A549 (cell line): ENCODE measurements around the gene TWIST2. TPM values are rescaled to one million over a fixed set of nuclear protein-coding genes. Genes with fewer than 3 reads are reported as not detected.

Experiments used
- ATAC-seq, 2 experiments: fragments of 200-7000 bp in 1 of 2; fragments of >200 bp in 1 of 2; cut with Nextera tagmentation in 1 of 2; cut with Tn5 transposase in 1 of 2; 3 replicates each; pipeline versions ENCODE4 v1.8.0 to v1.9.1; 2018 to 2020; ENCODE audit warnings: mild to moderate bottlenecking in 1 of 2, moderate library complexity in 1 of 2
- CTCF ChIA-PET: fragments of 300-600 bp; sonication (Branson Sonifier 250); formaldehyde crosslinking; extraction: SDS; loops from one replicate; lab custom pipeline; 2021; ENCODE audit warnings: antibody characterized with exemption, inconsistent platforms; lab: Yijun Ruan, JAX
- POLR2A ChIA-PET: fragments of 350-600 bp; formaldehyde crosslinking; extraction: SDS; loops from one replicate; lab custom pipeline; 2021; ENCODE audit warnings: antibody characterized with exemption, inconsistent platforms; lab: Yijun Ruan, JAX
- DNase-seq, 2 experiments: peaks; one replicate each; pipeline versions ENCODE4 v3.0.0 to v3.0.0-alpha.2; 2011 to 2016; ENCODE audit warnings: low read depth in 1 of 2, low spot score in 1 of 2
- FAIRE-seq: peaks from 2 replicates; lab custom pipeline; 2011; peaks lifted over from hg19 to GRCh38; lab: Jason Lieb, UNC
- H3K27ac ChIP-seq, 2 experiments: fragments of >200 bp; sonication (Bioruptor Twin); formaldehyde crosslinking; 3 replicates each; pipeline ENCODE4 v1.5.1; 2016 to 2017
- H3K4me1 ChIP-seq: fragments of >200 bp; sonication (Bioruptor Twin); formaldehyde crosslinking; 3 replicates; pipeline ENCODE4 v1.6.1; 2016
- H3K4me2 ChIP-seq: fragments of >200 bp; sonication (Bioruptor Twin); formaldehyde crosslinking; 3 replicates; pipeline ENCODE4 v1.6.1; 2016
- H3K4me3 ChIP-seq: fragments of >200 bp; sonication (Bioruptor Twin); formaldehyde crosslinking; 3 replicates; pipeline ENCODE4 v1.5.1; 2016
- H3K9me3 ChIP-seq: fragments of >200 bp; sonication (Bioruptor Twin); formaldehyde crosslinking; 3 replicates; pipeline ENCODE4 v1.6.1; 2016
- CBX2 ChIP-seq: fragments of 200-600 bp; sonication (generic); IDR thresholded peaks from 2 replicates; pipeline ENCODE4 v1.6.1; 2016; ENCODE audit warnings: low read depth, mild to moderate bottlenecking, borderline replicate concordance
- CHD4 ChIP-seq: fragments of 200-600 bp; sonication (generic); IDR thresholded peaks from 2 replicates; pipeline ENCODE4 v1.6.1; 2016; ENCODE audit warnings: antibody characterized with exemption, mild to moderate bottlenecking, borderline replicate concordance
- E2F6 ChIP-seq: IDR thresholded peaks from 2 replicates; pipeline ENCODE4 v1.6.1; 2012; ENCODE audit warnings: low read depth, borderline replicate concordance
- ESRRA ChIP-seq: fragments of 150-350 bp; IDR thresholded peaks from 2 replicates; pipeline ENCODE4 v1.6.1; 2014; ENCODE audit warnings: mild to moderate bottlenecking, low read length, borderline replicate concordance
- FOSB ChIP-seq: fragments of 250-450 bp; sonication (Bioruptor Pico); IDR thresholded peaks from 2 replicates; pipeline ENCODE4 v1.5.0; 2020; ENCODE audit warnings: mild to moderate bottlenecking, moderate library complexity
- FOXS1 ChIP-seq: fragments of 250-450 bp; sonication (Bioruptor Pico); IDR thresholded peaks from 2 replicates; pipeline ENCODE4 v1.5.0; 2020; ENCODE audit warnings: mild to moderate bottlenecking, moderate library complexity
- HDAC2 ChIP-seq: fragments of 200-600 bp; sonication (generic); IDR thresholded peaks from 2 replicates; pipeline ENCODE4 v1.6.1; 2016
- HEYL ChIP-seq: fragments of 250-450 bp; sonication (Bioruptor Pico); IDR thresholded peaks from 2 replicates; pipeline ENCODE4 v1.8.0; 2021; ENCODE audit warnings: mild to moderate bottlenecking, moderate library complexity
- HOXA7 ChIP-seq: fragments of 250-450 bp; sonication (Bioruptor Pico); IDR thresholded peaks from 2 replicates; pipeline ENCODE4 v1.5.0; 2020; ENCODE audit warnings: mild to moderate bottlenecking, moderate library complexity
- HOXB5 ChIP-seq: fragments of 250-450 bp; sonication (Bioruptor Pico); IDR thresholded peaks from 2 replicates; pipeline ENCODE4 v1.5.0; 2020; ENCODE audit warnings: mild to moderate bottlenecking, moderate library complexity
- JUN ChIP-seq, 2 experiments: fragments of >200 bp; sonication (Bioruptor Twin); formaldehyde crosslinking; IDR thresholded peaks; 2 replicates in 1 of 2; 3 replicates in 1 of 2; pipeline ENCODE4 v1.6.1; 2016 to 2017
- MAFK ChIP-seq: fragments of 450-650 bp; IDR thresholded peaks from 2 replicates; pipeline ENCODE4 v1.6.1; 2014; ENCODE audit not compliant: partially characterized antibody
- PBX3 ChIP-seq: IDR thresholded peaks from 2 replicates; pipeline ENCODE4 v1.6.1; 2012
- POLR2A ChIP-seq: IDR thresholded peaks from 2 replicates; pipeline ENCODE4 v1.6.1; 2012; ENCODE audit warnings: mild to moderate bottlenecking, low read length
- POLR2AphosphoS2 ChIP-seq: conservative IDR thresholded peaks from 2 replicates; pipeline ENCODE4 v1.6.1; 2012; ENCODE audit warnings: low read length, improper control_type of control experiment, inconsistent platforms
- REST ChIP-seq: fragments of 200-600 bp; sonication (generic); IDR thresholded peaks from 2 replicates; pipeline ENCODE4 v1.6.1; 2016; ENCODE audit warnings: antibody characterized with exemption, mild to moderate bottlenecking, moderate library complexity
- RFX5 ChIP-seq: fragments of 450-650 bp; IDR thresholded peaks from 2 replicates; pipeline ENCODE4 v1.7.1; 2014; ENCODE audit warnings: antibody characterized with exemption, mild to moderate bottlenecking, moderate library complexity
- TP53 ChIP-seq: fragments of 250-450 bp; sonication (Bioruptor Pico); IDR thresholded peaks from 2 replicates; pipeline ENCODE4 v1.5.0; 2021; ENCODE audit warnings: mild to moderate bottlenecking, moderate library complexity
- ZNF302 ChIP-seq: fragments of 250-450 bp; sonication (Bioruptor Pico); IDR thresholded peaks from 2 replicates; pipeline ENCODE4 v1.9.0; 2021; ENCODE audit warnings: inconsistent platforms, mild to moderate bottlenecking, moderate library complexity
- WGBS: methylation state at CpG from one replicate; pipeline ENCODE4 v1.1.6; 2017; ENCODE audit errors: missing lambda C conversion rate; 5-methylcytosine and 5-hydroxymethylcytosine counted together
- polyA plus RNA-seq, 4 experiments: library from polyadenylated mRNA; depleted of rRNA in 3 of 4; stranded (reverse); fragments of >200 nt; fragmentation: RNase III in 1 of 4; extraction: RNeasy Plus Mini Kit Qiagen cat#74134 plus additional on column Dnase treatment in 1 of 4; gene quantifications; 2 replicates in 3 of 4; 3 replicates in 1 of 4; pipeline ENCODE4 v1.2.3, GENCODE V29; 2011 to 2017

TWIST2 gene
- polyA plus RNA-seq, 2 of the 4 experiments (the other 2 are of a cell fraction) = 7.1 to 8.2 TPM

GRCh38 chr2:238939074-238939473, 91.2 kb downstream of the TWIST2 start:
- DNase-seq (no peak), ATAC-seq (no peak), FAIRE-seq (no peak)
- POLR2A ChIA-PET = no interaction called here
- H3K4me1 ChIP-seq = no peaks in the 10 kb centered on the region
- no peak overlapping the region for H3K4me3 ChIP-seq
- H3K27ac ChIP-seq = no peak overlapping the region
- CTCF ChIA-PET = interaction anchor here (1.1 kb wide), 1 partner anchor 15 kb away, joined by 3 read pairs; no protein-coding TSS in a partner anchor
- peaks cover 10% of the 10 kb centered on the region for H3K9me3 ChIP-seq
- no peak overlapping the region for H3K4me2 ChIP-seq
- no peak for TF ChIP-seq ESRRA
- TF ChIP-seq CHD4 = no peak
- no peak for TF ChIP-seq PBX3
- TF ChIP-seq E2F6 = no peak
- TF ChIP-seq HEYL (CRISPR knock-in tag) = no peak
- no peak for TF ChIP-seq TP53 (CRISPR knock-in tag)
- TF ChIP-seq HDAC2 = no peak
- TF ChIP-seq JUN (IDR thresholded peaks at IDR 0.05) = no peak
- TF ChIP-seq FOXS1 (CRISPR knock-in tag) = no peak
- no peak for TF ChIP-seq POLR2A
- TF ChIP-seq POLR2AphosphoS2 = no peak
- no peak for TF ChIP-seq CBX2
- no peak for TF ChIP-seq ZNF302
- no peak for TF ChIP-seq RFX5
- TF ChIP-seq REST = no peak
- TF ChIP-seq MAFK = no peak
- TF ChIP-seq FOSB (CRISPR knock-in tag) = no peak
- WGBS = 70% methylated on average over 6 of the region's 6 CpGs

GRCh38 chr2:238939521-238940403, 91.9 kb downstream of the TWIST2 start:
- no peak for DNase-seq
- CTCF ChIA-PET = interaction anchor here (1.2 kb wide), 1 partner anchor 569 kb away, joined by 3 read pairs; no protein-coding TSS in a partner anchor
- POLR2A ChIA-PET = no interaction called here
- H3K4me1 ChIP-seq = no peaks in the 10 kb centered on the region
- no peak overlapping the region for H3K27ac ChIP-seq
- H3K9me3 ChIP-seq = 0 out of 3 replicates have a peak, but pooled peaks cover 3% of the 10 kb centered on the region
- no peak for ATAC-seq
- no peak overlapping the region for H3K4me2 ChIP-seq
- TF ChIP-seq HOXA7 (no peak), HOXB5 (CRISPR knock-in tag) (no peak), FOXS1 (CRISPR knock-in tag) (no peak)
- FAIRE-seq = no peak
- 47% methylated on average over 7 of the region's 8 CpGs for WGBS
- no peak overlapping the region for H3K4me3 ChIP-seq
